ENCODE data around the gene BMERB1. TPM values are rescaled to one million over a fixed set of nuclear protein-coding genes. Genes with fewer than 3 reads are reported as not detected.

Gene BMERB1
- total RNA-seq, 2 donors from 2014 or later, result 6.3 to 10.4 TPM

DNA sequence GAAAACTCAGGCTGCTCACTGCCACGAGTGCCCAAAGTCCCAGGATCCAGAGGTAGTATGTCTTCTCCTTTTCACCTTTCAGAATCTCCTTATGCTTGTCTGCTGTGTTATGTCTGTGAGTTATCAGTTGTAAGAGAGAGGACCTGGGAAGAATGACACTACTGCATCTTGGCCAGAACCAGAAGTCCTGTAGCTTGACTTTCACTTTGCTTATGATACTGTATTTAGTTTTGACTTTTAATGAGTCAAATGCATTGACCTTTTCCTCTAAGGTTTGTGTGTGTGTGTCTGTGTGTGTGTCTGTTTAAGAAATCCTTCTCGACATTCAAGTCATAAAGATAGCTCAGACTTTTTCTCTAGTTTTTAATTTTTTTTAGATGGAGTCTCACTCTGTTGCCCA, 43.4 kb downstream of the BMERB1 start:
- Histone ChIP-seq H3K27ac (ENCODE audit: low read depth, low read length) (no peak overlapping the region), H3K4me3 (ENCODE audit: low read length) (no peak overlapping the region), H3K27me3 (ENCODE audit: control insufficient read depth, insufficient read depth, low read length, poor library complexity, severe bottlenecking) (no peaks in the 10 kb centered on the region), H3K9me3 (ENCODE audit: control insufficient read depth, low read length) (peaks cover 16% of the 10 kb centered on the region), H3K4me1 (ENCODE audit: control insufficient read depth, insufficient read depth, low read length) (no peaks in the 10 kb centered on the region), H3K36me3 (ENCODE audit: control insufficient read depth, insufficient read depth, low read length) (no peaks in the 10 kb centered on the region), H3K9ac (ENCODE audit: extremely low read depth, low read length, poor library complexity, severe bottlenecking) (no peak overlapping the region)
- no peak for DNase-seq
- TF ChIP-seq, protein P1, sequence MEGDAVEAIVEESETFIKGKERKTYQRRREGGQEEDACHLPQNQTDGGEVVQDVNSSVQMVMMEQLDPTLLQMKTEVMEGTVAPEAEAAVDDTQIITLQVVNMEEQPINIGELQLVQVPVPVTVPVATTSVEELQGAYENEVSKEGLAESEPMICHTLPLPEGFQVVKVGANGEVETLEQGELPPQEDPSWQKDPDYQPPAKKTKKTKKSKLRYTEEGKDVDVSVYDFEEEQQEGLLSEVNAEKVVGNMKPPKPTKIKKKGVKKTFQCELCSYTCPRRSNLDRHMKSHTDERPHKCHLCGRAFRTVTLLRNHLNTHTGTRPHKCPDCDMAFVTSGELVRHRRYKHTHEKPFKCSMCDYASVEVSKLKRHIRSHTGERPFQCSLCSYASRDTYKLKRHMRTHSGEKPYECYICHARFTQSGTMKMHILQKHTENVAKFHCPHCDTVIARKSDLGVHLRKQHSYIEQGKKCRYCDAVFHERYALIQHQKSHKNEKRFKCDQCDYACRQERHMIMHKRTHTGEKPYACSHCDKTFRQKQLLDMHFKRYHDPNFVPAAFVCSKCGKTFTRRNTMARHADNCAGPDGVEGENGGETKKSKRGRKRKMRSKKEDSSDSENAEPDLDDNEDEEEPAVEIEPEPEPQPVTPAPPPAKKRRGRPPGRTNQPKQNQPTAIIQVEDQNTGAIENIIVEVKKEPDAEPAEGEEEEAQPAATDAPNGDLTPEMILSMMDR (conservative IDR thresholded peaks at IDR 0.05), result no peak
- H3K36me3 Mint-ChIP-seq (ENCODE audit: low read depth), result peaks cover 2% of the 10 kb centered on the region
- WGBS, 2 experiments (ENCODE audit: insufficient coverage in 1 of 2, insufficient read length in 1 of 2), result 96 to 100% methylated on average over 1 to 2 of the region's 2 CpGs
- no peak overlapping the region for H3K27ac Mint-ChIP-seq
- H3K27me3 Mint-ChIP-seq (ENCODE audit: insufficient read depth), result no peaks in the 10 kb centered on the region
- H3K4me3 Mint-ChIP-seq, result no peak overlapping the region
- H3K4me1 Mint-ChIP-seq, result no peaks in the 10 kb centered on the region
- H3K9me3 Mint-ChIP-seq, result peaks cover 28% of the 10 kb centered on the region

DNA sequence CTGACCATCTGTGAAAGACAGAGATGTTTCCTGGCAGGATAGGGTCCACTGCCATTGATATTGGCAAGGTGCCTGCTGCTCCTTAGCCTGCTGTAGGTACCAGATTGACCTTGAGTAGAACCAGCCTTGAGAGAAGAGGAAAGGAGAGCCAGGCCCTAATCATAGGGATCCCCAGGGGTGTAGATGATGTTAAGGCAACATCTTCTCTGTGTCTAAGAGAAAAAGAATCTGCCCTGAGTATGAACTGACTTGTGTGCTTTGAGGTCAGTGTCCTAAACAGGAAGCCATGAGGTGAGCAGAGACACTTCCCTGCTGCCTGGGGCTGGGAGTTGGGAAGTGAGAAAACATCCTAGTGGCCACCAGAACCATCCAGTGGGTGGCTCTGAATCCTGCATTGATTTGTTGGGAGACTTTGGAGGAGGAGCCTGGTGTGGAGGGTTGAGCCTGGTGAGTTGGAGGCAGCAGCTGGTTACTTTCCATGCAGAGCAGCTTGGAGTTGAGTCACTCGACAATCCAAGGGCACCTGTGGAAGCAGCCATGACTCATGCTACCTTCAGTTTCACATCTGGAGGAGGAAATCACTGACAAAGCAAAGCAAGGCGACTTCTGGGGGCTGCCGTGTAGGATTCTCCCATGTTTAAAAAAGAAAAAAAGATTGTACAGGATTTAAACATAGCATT, 47.8 kb downstream of the BMERB1 start:
- TF ChIP-seq, protein P1 (conservative IDR thresholded peaks at IDR 0.05), result peak; percentile 40
- H3K27ac Mint-ChIP-seq, result peak overlapping the region; percentile 14
- peak; percentile 90 for DNase-seq
- no peak overlapping the region for H3K27ac ChIP-seq (ENCODE audit: low read depth, low read length)
- H3K27me3 Mint-ChIP-seq (ENCODE audit: insufficient read depth), result no peaks in the 10 kb centered on the region
- H3K9ac ChIP-seq (ENCODE audit: extremely low read depth, low read length, poor library complexity, severe bottlenecking), result no peak overlapping the region
- no peak overlapping the region for H3K4me3 ChIP-seq (ENCODE audit: low read length)
- H3K36me3 Mint-ChIP-seq (ENCODE audit: low read depth), result no peaks in the 10 kb centered on the region
- no peaks in the 10 kb centered on the region for H3K9me3 ChIP-seq (ENCODE audit: control insufficient read depth, low read length)
- H3K4me1 ChIP-seq (ENCODE audit: control insufficient read depth, insufficient read depth, low read length), result no peaks in the 10 kb centered on the region
- H3K9me3 Mint-ChIP-seq, result no peaks in the 10 kb centered on the region
- H3K4me1 Mint-ChIP-seq, result no peaks in the 10 kb centered on the region
- H3K4me3 Mint-ChIP-seq, result no peak overlapping the region
- 44 to 74% methylated on average over 1 to 3 of the region's 3 CpGs for WGBS, 2 experiments (ENCODE audit: insufficient coverage in 1 of 2, insufficient read length in 1 of 2)
- H3K36me3 ChIP-seq (ENCODE audit: control insufficient read depth, insufficient read depth, low read length), result no peaks in the 10 kb centered on the region
- H3K27me3 ChIP-seq (ENCODE audit: control insufficient read depth, insufficient read depth, low read length, poor library complexity, severe bottlenecking), result no peaks in the 10 kb centered on the region

- Histone ChIP-seq H3K27ac (ENCODE audit: low read depth, low read length) (no peak overlapping the region), H3K4me3 (ENCODE audit: low read length) (no peak overlapping the region), H3K27me3 (ENCODE audit: control insufficient read depth, insufficient read depth, low read length, poor library complexity, severe bottlenecking) (no peaks in the 10 kb centered on the region), H3K9me3 (ENCODE audit: control insufficient read depth, low read length) (no peaks in the 10 kb centered on the region), H3K4me1 (ENCODE audit: control insufficient read depth, insufficient read depth, low read length) (no peaks in the 10 kb centered on the region), H3K9ac (ENCODE audit: extremely low read depth, low read length, poor library complexity, severe bottlenecking) (no peak overlapping the region), H3K36me3 (ENCODE audit: control insufficient read depth, insufficient read depth, low read length) (no peaks in the 10 kb centered on the region)
- Mint-ChIP-seq H3K36me3 (ENCODE audit: low read depth) (no peaks in the 10 kb centered on the region), H3K9me3 (no peaks in the 10 kb centered on the region), H3K27me3 (ENCODE audit: insufficient read depth) (no peaks in the 10 kb centered on the region), H3K4me1 (no peaks in the 10 kb centered on the region), H3K27ac (no peak overlapping the region), H3K4me3 (no peak overlapping the region)
- TF ChIP-seq, protein P1 (conservative IDR thresholded peaks at IDR 0.05), result no peak
- no peak for DNase-seq
- WGBS, 2 experiments (ENCODE audit: insufficient coverage in 1 of 2, insufficient read length in 1 of 2), result 94 to 96% methylated on average over 5 to 7 of the region's 7 CpGs
Observed at GRCh38 chr16:15482748-15483298, 48.4 kb downstream of the BMERB1 start.
